Erythroblast (primary cell): ENCODE measurements around the gene KRT83.
"Not testable (repeated sequence)": the region's sequence is repeated elsewhere in the genome, so short reads cannot be mapped to it uniquely, and the experiment has no call there.

Source experiments
- DNase-seq, 2 experiments: peaks; one replicate each; lab custom pipeline; 2025; lab: John Stamatoyannopoulos, UW
- GATA1 ChIP-seq: IDR thresholded peaks from 2 replicates; pipeline ENCODE4 v1.6.1; 2011; ENCODE audit warnings: low read depth, mild to moderate bottlenecking, control low read depth, low read length, moderate library complexity
- POLR2A ChIP-seq: IDR thresholded peaks from 2 replicates; pipeline ENCODE4 v1.6.1; 2011; ENCODE audit warnings: mild to moderate bottlenecking, low read length

The KRT83 gene

GRCh38 chr12:52347551-52348510 lies 26.6 kb upstream of the KRT83 start:
- no peak for DNase-seq
- TF ChIP-seq POLR2A = no peak
- no peak for TF ChIP-seq GATA1

- DNase-seq = no peak
- TF ChIP-seq POLR2A = no peak
- no peak for TF ChIP-seq GATA1
Measured at GRCh38 chr12:52347016-52347415, 25.8 kb upstream of the KRT83 start.

- TF ChIP-seq GATA1 = no peak
- no peak for TF ChIP-seq POLR2A
- DNase-seq = no peak
Measured at GRCh38 chr12:52346593-52346992, 25.4 kb upstream of the KRT83 start.

- not testable (repeated sequence) for DNase-seq
Measured at GRCh38 chr12:52345041-52345440, 23.8 kb upstream of the KRT83 start.

GRCh38 chr12:52344111-52344510 lies 22.9 kb upstream of the KRT83 start:
- no peak for DNase-seq
- TF ChIP-seq POLR2A (no peak), GATA1 (no peak)

- TF ChIP-seq GATA1 (no peak), POLR2A (no peak)
Measured at GRCh38 chr12:52343550-52343949, 22.4 kb upstream of the KRT83 start.

GRCh38 chr12:52342781-52343490 lies 21.7 kb upstream of the KRT83 start:
- no peak for DNase-seq
- TF ChIP-seq GATA1 (no peak), POLR2A (no peak)

More at GRCh38 chr12:52343550-52343949, 22.4 kb upstream of the KRT83 start:
- DNase-seq = no peak

- TF ChIP-seq POLR2A (no peak), GATA1 (no peak)
Measured at GRCh38 chr12:52341066-52341580, 19.9 kb upstream of the KRT83 start.

GRCh38 chr12:52338241-52338960 lies 17.2 kb upstream of the KRT83 start:
- DNase-seq = no peak
- no peak for TF ChIP-seq POLR2A
- no peak for TF ChIP-seq GATA1

More at GRCh38 chr12:52341066-52341580, 19.9 kb upstream of the KRT83 start:
- no peak for DNase-seq

- no peak for TF ChIP-seq POLR2A
- TF ChIP-seq GATA1 = no peak
- no peak for DNase-seq
Measured at GRCh38 chr12:52337054-52337453, 15.9 kb upstream of the KRT83 start.

GRCh38 chr12:52336641-52337040 lies 15.4 kb upstream of the KRT83 start:
- no peak for DNase-seq

GRCh38 chr12:52335598-52336262 lies 14.5 kb upstream of the KRT83 start:
- no peak for DNase-seq
- TF ChIP-seq POLR2A (no peak), GATA1 (no peak)

More at GRCh38 chr12:52336641-52337040, 15.4 kb upstream of the KRT83 start:
- no peak for TF ChIP-seq POLR2A
- TF ChIP-seq GATA1 = no peak

- DNase-seq = no peak
- TF ChIP-seq GATA1 (no peak), POLR2A (no peak)
Measured at GRCh38 chr12:52334185-52334584, 13.0 kb upstream of the KRT83 start.
